Pancreas (tissue), 10 donors: ENCODE measurements around the gene RCBTB1. TPM values are rescaled to one million over a fixed set of nuclear protein-coding genes. Genes with fewer than 3 reads are reported as not detected.
A peak's percentile ranks its signal among the peaks of the same experiment; 100 is the strongest.
"Not testable (repeated sequence)": the region's sequence is repeated elsewhere in the genome, so short reads cannot be mapped to it uniquely, and the experiment has no call there.

Experiments
- ATAC-seq, 4 donors: fragments of 200-7000 bp; cut with Tn5 transposase; one replicate each; pipeline versions ENCODE4 v1.8.0 to v1.9.1; 2020; ENCODE audit warnings: mild to moderate bottlenecking in 4 of 4, moderate library complexity in 4 of 4
- DNase-seq, 6 donors: peaks; one replicate each; pipeline ENCODE4 v3.0.0-alpha.2; 2020
- FAIRE-seq: peaks from 2 replicates; lab custom pipeline; 2012; peaks lifted over from hg19 to GRCh38; lab: Jason Lieb, UNC
- H3K27ac ChIP-seq, 4 donors: fragments of 200-600 bp; sonication (generic); 1 replicate in 3 of 4; 2 replicates in 1 of 4; pipeline versions ENCODE4 v1.5.0 to v1.8.0; 2020
- H3K27me3 ChIP-seq, 4 donors: fragments of 200-600 bp; one replicate each; pipeline ENCODE4 v1.8.0; 2021
- H3K36me3 ChIP-seq, 3 donors: fragments of 200-600 bp; sonication (generic) in 1 of 3; one replicate each; pipeline versions ENCODE4 v1.5.0 to v1.8.0; 2020 to 2021
- H3K4me1 ChIP-seq, 3 donors: fragments of 200-600 bp; one replicate each; pipeline ENCODE4 v1.8.0; 2021
- H3K4me3 ChIP-seq, 4 donors: fragments of 200-600 bp; sonication (generic) in 2 of 4; one replicate each; pipeline versions ENCODE4 v1.5.0 to v1.8.0; 2020 to 2021
- H3K9me3 ChIP-seq, 4 donors: fragments of 200-600 bp; one replicate each; pipeline ENCODE4 v1.8.0; 2021
- CTCF ChIP-seq, 4 donors: fragments of 200-600 bp; sonication (generic) in 3 of 4; IDR thresholded peaks; one replicate each; pipeline versions ENCODE4 v1.5.0 to v1.8.0; 2021; ENCODE audit warnings: antibody characterized with exemption in 4 of 4
- WGBS, 2 donors: extraction: QIAGEN DNeasy Blood & Tissue Kit; methylation state at CpG; one replicate each; pipeline ENCODE4 v1.1.7; 2013; 5-methylcytosine and 5-hydroxymethylcytosine counted together
- intact Hi-C, 3 donors: fragments of 100-400 bp; cut with DNase I; formaldehyde crosslinking; loops; one replicate each; pipeline versions ENCODE4 v1.11.1 to v1.14.2; 2022
- polyA plus RNA-seq, 2 donors: library from polyadenylated mRNA; stranded (reverse); fragments of 200-250 nt; gene quantifications; one replicate each; pipeline ENCODE4 v1.2.3, GENCODE V29; 2013
- total RNA-seq, 6 donors: library from RNA; stranded (reverse); fragmentation: NEBNext Ultra II Directional in 4 of 6; extraction: Animal tissue kit (Norgen Biotek cat#: 25700) in 4 of 6; gene quantifications; one replicate each; pipeline versions ENCODE4 v1.2.1 to v1.2.4, GENCODE V29; 2021 to 2023
- donor health status: healthy with polysubstance abuse.
- donor health status: DM: no; HTN: no; CAD: no; lungs with moderate emphysema.
- donor health status: DM: no; HTN: no; CAD: no.
- donor health status: control.
- donor health status: control.
- donor health status: Bipolar disorder and iron deficiency.
- donor health status: DM: yes; HTN: yes; CAD: no.
- donor health status: DM: no; HTN: no; CAD: no.
- donor health status: DM: no; HTN: no; CAD: no.
- donor health status: DM: yes; HTN: yes; CAD: no.

The RCBTB1 gene
- total and polyA plus RNA-seq, 8 donors, result 5.3 to 14.4 (median 7.9) TPM

- no peaks in the 10 kb centered on the region for H3K4me1 ChIP-seq
- intact Hi-C loops, result loop anchor here in 1 of 3 donors (10.0 kb wide), 1 partner anchor 45 kb away; no protein-coding TSS in a partner anchor
- no peaks in the 10 kb centered on the region for H3K9me3 ChIP-seq
- no peak for DNase-seq
- H3K4me3 ChIP-seq, result no peak overlapping the region
- no peak for FAIRE-seq
- H3K36me3 ChIP-seq, result no peaks in the 10 kb centered on the region
- no peaks in the 10 kb centered on the region for H3K27me3 ChIP-seq
- WGBS, 2 donors, result 82 to 91% methylated on average over 6 of the region's 6 CpGs
- H3K27ac ChIP-seq, result peak overlapping the region in 1 of 4 donors; percentile 39
- no peak for ATAC-seq
- no peak for TF ChIP-seq CTCF (IDR thresholded peaks at IDR 0.05)
These were observed 85.3 kb downstream of the RCBTB1 start for GRCh38 chr13:49499889-49500660.

GRCh38 chr13:49498206-49498605 lies 87.2 kb downstream of the RCBTB1 start:
- H3K4me1 ChIP-seq, result no peaks in the 10 kb centered on the region
- WGBS, 2 donors, result 73 to 78% methylated on average over 4 of the region's 4 CpGs
- no peak overlapping the region for H3K27ac ChIP-seq
- H3K9me3 ChIP-seq, result no peaks in the 10 kb centered on the region
- no peak for ATAC-seq
- FAIRE-seq, result no peak
- DNase-seq, result no peak
- intact Hi-C loops, result loop anchor here in 1 of 3 donors (10.0 kb wide), 1 partner anchor 47 kb away; no protein-coding TSS in a partner anchor
- no peak for TF ChIP-seq CTCF (IDR thresholded peaks at IDR 0.05)
- no peaks in the 10 kb centered on the region for H3K36me3 ChIP-seq
- H3K27me3 ChIP-seq, result no peaks in the 10 kb centered on the region
- no peak overlapping the region for H3K4me3 ChIP-seq

GRCh38 chr13:49497272-49497671 lies 88.1 kb downstream of the RCBTB1 start:
- intact Hi-C loops, result loop anchor here in 1 of 3 donors (10.0 kb wide), 1 partner anchor 48 kb away; no protein-coding TSS in a partner anchor
- no peak for DNase-seq
- no peaks in the 10 kb centered on the region for H3K27me3 ChIP-seq
- no peaks in the 10 kb centered on the region for H3K9me3 ChIP-seq
- H3K4me3 ChIP-seq, result no peak overlapping the region
- H3K4me1 ChIP-seq, result no peaks in the 10 kb centered on the region
- no peak for FAIRE-seq
- no peak for TF ChIP-seq CTCF (IDR thresholded peaks at IDR 0.05)
- no peaks in the 10 kb centered on the region for H3K36me3 ChIP-seq
- H3K27ac ChIP-seq, result peak overlapping the region in 1 of 4 donors; percentile 95
- 85% methylated on average over 5 of the region's 5 CpGs for WGBS, 2 donors
- no peak for ATAC-seq

- intact Hi-C loops, result loop anchor here in 1 of 3 donors (10.0 kb wide), 1 partner anchor 48 kb away; no protein-coding TSS in a partner anchor
- not testable (repeated sequence) for H3K27me3 ChIP-seq, DNase-seq, H3K4me1 ChIP-seq, H3K9me3 ChIP-seq, ATAC-seq, FAIRE-seq, H3K36me3 ChIP-seq
- 70 to 76% methylated on average over 11 of the region's 11 CpGs for whole genome bisulfite sequencing, 2 donors
- peak overlapping the region in 3 of 4 donors; percentile 91 to 95 (median 92) for H3K27ac ChIP-seq
- H3K4me3 ChIP-seq, result peak overlapping the region in 2 of 4 donors; percentile 57 to 60
These were observed 88.5 kb downstream of the RCBTB1 start for GRCh38 chr13:49496837-49497236.

- Histone ChIP-seq H3K27ac (peak within 1 kb of the TSS; percentile 90 to 95 (median 92)), H3K4me1 (no peaks in the 10 kb centered on the region), H3K27me3 (no peaks in the 10 kb centered on the region), H3K4me3 (peak within 1 kb of the TSS; percentile 24 to 60 (median 48)), H3K9me3 (no peaks in the 10 kb centered on the region), H3K36me3 (no peaks in the 10 kb centered on the region)
- peak; percentile 82 to 93 (median 86) for DNase-seq
- TF ChIP-seq CTCF (IDR thresholded peaks at IDR 0.05), result peak in 2 of 4 donors; percentile 11 to 16
- peak; percentile 83 to 91 (median 86) for ATAC-seq
- no peak for FAIRE-seq
- 2 to 3% methylated on average over 64 to 71 of the region's 71 CpGs for WGBS, 2 donors
- intact Hi-C loops, result loop anchor here in 1 of 3 donors (10.0 kb wide), 1 partner anchor 49 kb away; no protein-coding TSS in a partner anchor
These were observed 89.3 kb downstream of the RCBTB1 start, which contains the start of gene PHF11 for GRCh38 chr13:49495783-49496762. Gene PHF11 (plus strand): TSS chr13:49495953. CDS start chr13:49496002, 49 bp downstream.
